Measurements from ENCODE around the gene EWSR1.

Gene EWSR1

DNA sequence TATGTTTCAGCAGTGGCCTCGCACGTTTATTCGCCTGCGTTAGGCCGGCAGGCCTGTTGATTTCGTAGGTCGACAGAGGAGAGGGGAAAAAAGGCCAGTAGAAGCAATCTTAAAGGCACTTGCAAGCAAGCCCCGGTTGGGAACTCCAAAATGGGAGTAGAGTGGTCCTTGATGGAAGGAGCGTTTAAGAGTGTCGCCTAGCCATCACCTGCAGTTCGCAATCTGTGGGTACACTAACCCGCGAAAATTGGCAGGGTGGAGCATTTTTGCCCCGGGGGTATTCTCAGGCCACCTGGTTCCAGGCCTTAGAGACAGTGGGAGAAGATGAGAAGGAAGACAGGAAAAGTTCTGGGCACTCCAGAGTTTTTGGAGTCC, 1.1 kb downstream of the EWSR1 start:
- DNase-seq (ENCODE audit: low read depth) = no peak

- DNase-seq (ENCODE audit: low read depth) = no peak
Measured at GRCh38 chr22:29269731-29270474, 1.8 kb downstream of the EWSR1 start.

- DNase-seq (ENCODE audit: low read depth) = no peak
Measured at GRCh38 chr22:29270475-29271271, 2.6 kb downstream of the EWSR1 start.

- DNase-seq (ENCODE audit: low read depth) = no peak
Measured at GRCh38 chr22:29272624-29273023, 4.6 kb downstream of the EWSR1 start.

DNA sequence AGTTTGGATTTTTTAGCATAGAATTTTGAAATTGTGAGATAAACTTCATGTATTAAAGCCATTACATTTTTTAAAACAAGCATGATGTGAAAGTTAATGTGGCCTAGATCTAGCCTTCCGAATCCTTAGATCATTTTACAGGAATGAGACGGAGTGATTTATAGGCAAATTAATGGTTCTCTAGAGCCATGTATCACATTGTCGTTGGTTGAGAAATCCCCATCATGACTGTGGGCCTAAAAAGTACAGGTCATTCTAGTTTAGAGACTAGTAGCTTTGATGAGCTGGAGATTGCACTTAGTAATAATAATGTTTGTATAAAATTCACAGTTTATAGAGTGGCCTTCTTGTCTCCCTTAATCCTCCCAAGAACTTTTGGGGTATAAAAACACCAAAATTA, 7.1 kb downstream of the EWSR1 start:
- no peak for DNase-seq (ENCODE audit: low read depth)

GRCh38 chr22:29275819-29276565, 7.9 kb downstream of the EWSR1 start:
- no peak for DNase-seq (ENCODE audit: low read depth)

DNA sequence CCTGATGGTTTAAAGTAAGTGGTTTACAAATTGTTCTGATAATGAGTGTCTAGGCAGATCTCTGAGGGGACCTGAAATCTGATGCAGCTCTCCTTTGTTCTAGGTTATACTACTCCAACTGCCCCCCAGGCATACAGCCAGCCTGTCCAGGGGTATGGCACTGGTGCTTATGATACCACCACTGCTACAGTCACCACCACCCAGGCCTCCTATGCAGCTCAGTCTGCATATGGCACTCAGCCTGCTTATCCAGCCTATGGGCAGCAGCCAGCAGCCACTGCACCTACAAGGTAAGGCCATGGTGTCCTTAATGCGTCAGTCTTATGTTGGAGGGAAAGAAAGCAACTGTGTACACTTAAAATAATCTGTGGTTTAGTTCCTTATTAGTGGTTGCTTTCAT, 9.9 kb downstream of the EWSR1 start:
- no peak for DNase-seq (ENCODE audit: low read depth)

- DNase-seq (ENCODE audit: low read depth) = no peak
Measured at GRCh38 chr22:29284196-29284595, 16.1 kb downstream of the EWSR1 start.

- no peak for DNase-seq (ENCODE audit: low read depth)
Measured at GRCh38 chr22:29288837-29289236, 20.8 kb downstream of the EWSR1 start.

DNA sequence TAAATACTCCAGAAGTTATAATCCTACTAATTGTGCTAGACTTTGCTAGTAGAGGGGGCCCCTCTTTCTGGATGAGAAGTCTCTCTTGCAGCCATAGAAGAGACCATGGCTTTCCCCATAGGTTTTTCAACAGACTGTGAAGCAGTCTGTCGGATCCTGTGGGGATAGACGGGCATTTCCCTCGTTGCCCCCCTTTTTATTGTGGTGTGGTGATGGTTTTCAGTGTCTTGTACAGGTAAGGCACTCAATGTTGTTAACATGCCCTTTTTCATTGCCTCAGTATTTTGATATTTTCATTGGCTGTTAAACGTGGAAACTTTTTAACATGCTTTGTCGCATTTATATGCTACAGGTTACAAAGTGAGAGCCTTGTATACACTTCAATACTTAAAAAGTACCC, 22.0 kb downstream of the EWSR1 start:
- DNase-seq (ENCODE audit: low read depth) = no peak

DNA sequence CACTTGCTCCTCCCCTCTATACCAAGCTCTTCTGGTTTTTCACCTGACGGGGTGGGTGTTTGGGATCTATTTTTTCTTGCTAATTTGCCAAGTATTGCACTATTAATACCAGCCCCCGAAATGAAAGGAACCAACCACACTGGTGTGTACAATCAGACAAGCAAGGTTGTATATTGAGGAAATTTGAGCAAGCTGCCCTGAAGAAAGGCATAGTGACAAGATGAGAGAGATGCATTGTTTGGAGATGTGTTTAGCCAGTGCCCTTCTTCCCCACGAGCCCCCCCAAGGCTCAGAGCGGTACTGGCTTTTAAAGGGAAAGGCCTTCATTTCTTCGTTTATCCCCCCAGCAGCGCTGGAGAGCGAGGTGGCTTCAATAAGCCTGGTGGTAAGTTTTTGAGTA, 23.1 kb downstream of the EWSR1 start:
- no peak for DNase-seq (ENCODE audit: low read depth)

GRCh38 chr22:29292379-29292778, 24.3 kb downstream of the EWSR1 start:
- DNase-seq (ENCODE audit: low read depth) = no peak

- no peak for DNase-seq (ENCODE audit: low read depth)
Measured at GRCh38 chr22:29298641-29299040, 30.6 kb downstream of the EWSR1 start.

GRCh38 chr22:29299136-29299900, 31.2 kb downstream of the EWSR1 start:
- DNase-seq (ENCODE audit: low read depth) = no peak

GRCh38 chr22:29300467-29300806, 32.4 kb downstream of the EWSR1 start:
- DNase-seq (ENCODE audit: low read depth) = no peak

- DNase-seq (ENCODE audit: low read depth) = no peak
Measured at GRCh38 chr22:29300807-29301601, 32.9 kb downstream of the EWSR1 start.

DNA sequence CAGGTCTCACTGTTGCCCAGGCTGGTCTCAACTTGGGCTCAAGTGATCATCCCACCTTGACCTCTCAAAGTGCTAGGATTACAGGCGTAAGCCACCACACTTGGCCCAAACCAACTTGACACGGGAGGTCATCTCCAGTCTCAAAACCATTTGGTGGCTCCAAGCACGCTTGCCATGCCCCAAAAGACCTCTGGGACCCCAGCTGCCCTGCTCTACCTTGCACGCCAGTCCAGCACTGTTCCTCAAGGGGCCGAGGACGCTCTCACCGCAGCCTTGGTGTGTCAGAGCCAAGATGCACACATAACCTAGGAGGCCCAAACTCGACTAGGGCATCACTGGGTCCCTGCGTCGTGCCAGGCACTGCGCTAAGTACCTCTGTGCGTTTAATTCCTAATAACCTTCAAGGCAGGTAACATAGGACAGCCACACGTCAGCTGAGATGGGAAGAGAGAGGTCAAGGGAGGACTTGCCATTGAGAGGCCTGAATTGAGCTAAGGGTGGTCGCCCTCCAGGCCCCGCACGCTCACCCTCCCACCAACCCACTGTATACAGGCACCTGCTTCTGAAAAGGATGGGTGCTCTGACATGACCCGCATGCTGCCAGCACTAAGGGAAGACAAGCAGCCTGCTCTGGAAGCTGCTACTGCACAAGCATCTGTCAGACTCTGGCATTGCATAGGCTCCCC, 33.8 kb downstream of the EWSR1 start:
- no peak for DNase-seq (ENCODE audit: low read depth)

- DNase-seq (ENCODE audit: low read depth) = no peak
Measured at GRCh38 chr22:29302402-29302680, 34.3 kb downstream of the EWSR1 start.

DNA sequence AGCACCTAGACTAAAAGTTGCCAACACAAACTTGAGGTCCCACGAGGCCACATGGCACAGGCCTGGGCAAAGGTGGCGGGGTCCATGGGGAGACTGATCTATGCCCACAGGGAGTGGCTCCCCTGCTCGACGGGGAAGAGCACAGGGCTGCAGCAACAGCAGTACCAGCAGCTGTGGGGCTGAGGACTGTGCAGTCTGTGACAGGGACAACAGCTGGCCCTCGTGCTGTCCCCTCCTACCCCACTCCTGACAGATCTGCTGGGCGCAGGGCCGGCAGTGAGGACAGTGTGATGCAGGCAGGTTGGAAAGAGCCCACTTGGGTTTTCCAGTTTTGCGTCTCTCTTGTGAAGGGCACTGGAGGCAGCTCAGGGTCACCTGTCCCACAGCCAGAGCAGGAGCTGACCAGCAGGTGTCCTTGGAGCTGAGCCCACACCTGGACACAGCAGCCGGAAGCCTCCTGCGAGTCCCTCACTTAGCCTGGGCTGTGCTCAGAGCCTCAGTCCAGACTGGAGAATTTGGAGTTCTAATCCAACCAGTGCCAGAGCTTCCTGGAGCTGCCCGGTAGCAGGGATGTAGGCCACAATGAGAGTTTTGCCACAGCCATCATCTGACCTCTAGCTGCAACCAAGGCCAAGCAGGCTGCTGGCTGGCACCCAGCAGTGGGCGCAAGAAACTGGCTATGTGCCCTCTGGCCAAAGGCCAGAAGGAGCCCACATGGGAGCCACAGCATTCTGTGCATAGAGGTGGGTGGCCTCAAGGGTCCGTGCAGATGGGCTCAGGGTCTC, 34.8 kb downstream of the EWSR1 start:
- no peak for DNase-seq (ENCODE audit: low read depth)

GRCh38 chr22:29305836-29306174, 37.7 kb downstream of the EWSR1 start:
- no peak for DNase-seq (ENCODE audit: low read depth)

Data from HS-27A (cell line).